GM20000 (cell line): ENCODE measurements around the gene CCDC18.
"Not testable (repeated sequence)": the region's sequence is repeated elsewhere in the genome, so short reads cannot be mapped to it uniquely, and the experiment has no call there.

Experiments used
- DNase-seq: peaks from one replicate; pipeline ENCODE4 v3.0.0; 2012; ENCODE audit warnings: low spot score
- CTCF ChIP-seq: IDR thresholded peaks from 2 replicates; pipeline ENCODE4 v1.5.1; 2012; ENCODE audit warnings: mild to moderate bottlenecking, control low read depth; ENCODE audit errors: extremely low read depth, missing control alignments

The CCDC18 gene

DNA sequence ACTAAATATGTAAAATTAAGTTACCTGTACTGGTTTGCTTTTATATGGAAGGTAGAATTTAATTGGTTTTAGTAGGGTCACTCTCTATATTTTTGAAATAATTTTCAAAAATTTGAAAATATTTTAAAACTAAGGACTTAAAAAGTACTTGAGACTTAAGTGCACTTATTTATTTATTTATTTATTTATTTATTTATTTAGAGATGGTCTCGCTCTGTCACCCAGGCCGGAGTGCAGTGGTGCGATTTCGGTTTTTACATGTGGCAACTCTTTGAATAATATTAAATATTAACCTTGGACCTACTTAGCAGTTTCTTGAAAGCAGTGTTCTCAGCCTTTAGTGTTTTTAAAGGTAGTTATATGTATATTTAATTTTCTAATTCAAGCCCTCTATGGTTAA lies 36.8 kb upstream of the CCDC18 start:
- TF ChIP-seq CTCF: no peak
- DNase-seq: no peak

DNA sequence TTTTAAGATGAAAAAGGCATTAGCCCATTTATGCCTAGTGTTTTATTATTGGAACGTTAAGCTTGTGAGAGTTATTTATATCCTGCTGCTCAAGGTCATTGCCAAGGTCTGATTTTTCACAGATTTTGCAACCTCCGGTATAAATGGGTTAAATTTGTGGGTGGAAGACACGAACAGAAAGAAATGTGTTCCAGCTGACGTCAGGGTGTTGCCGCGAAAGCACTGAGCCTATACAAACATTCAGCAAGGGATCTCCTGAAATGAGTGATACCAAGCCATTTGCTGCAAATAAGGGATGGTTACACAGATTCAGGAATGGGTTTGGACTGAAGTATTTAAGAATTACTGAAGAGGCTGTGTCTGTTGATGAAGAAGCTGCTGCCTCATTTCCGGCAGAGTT lies 32.5 kb upstream of the CCDC18 start:
- DNase-seq: no peak
- no peak for TF ChIP-seq CTCF

DNA sequence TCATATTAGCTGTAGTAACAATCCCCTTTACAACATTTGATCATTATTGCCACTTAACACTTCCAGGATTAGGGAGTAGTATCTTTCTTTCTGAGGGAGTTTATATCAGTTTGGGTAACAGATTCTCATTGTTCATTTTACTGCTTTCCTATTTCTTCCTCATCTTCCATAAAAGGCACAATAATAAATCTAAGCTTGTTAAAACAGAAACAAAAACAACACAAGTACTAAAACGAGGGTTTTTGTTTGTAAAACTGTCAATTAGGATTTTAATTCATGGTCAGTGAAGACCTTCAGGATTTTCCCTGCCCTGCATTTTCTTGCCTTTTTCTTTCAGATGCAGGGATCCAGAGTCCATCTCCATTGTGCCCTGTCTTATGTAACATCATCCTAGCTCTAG lies 29.8 kb upstream of the CCDC18 start:
- no peak for DNase-seq
- no peak for TF ChIP-seq CTCF

DNA sequence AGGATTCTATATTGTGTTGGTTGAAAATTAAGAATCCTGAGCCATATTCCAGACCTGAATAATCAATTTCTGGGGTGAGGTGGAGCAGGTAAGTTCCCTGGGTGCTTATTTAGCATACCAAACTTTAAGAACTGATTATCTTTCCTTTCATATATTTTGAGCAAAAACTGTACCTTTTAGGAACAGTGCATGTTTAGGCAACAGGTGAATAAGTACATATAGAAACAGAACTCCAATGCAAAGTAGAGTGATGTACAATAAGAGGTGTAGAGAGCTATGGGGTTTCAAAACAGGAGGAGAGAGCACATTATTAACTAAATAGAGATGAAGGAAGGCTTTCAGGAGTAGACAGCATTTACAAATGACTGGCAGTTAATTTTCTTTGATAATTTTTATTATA lies 29.1 kb upstream of the CCDC18 start:
- no peak for TF ChIP-seq CTCF

DNA sequence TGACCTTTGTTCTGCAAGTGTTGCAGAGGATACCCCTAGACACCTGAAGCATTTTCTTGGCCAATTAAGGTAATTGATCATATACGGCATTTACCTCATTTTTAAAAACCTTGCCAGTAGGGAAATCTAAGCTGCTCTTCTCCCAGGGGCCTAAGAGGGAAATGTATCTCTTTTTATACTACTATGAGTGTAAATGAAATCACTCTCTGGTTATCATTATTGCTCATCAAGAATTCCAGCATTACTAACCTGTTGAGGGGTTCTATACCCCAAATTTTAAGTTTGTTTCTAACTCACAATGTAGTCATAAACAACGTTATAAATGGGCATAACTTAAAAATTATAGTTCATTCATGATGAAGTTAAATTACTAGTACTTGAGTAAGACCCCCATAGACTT lies 27.7 kb upstream of the CCDC18 start:
- DNase-seq: no peak
- TF ChIP-seq CTCF: no peak

More for the DNA sequence above, 29.1 kb upstream of the CCDC18 start:
- no peak for DNase-seq

GRCh38 chr1:93154898-93155297 lies 25.6 kb upstream of the CCDC18 start:
- DNase-seq: no peak
- no peak for TF ChIP-seq CTCF

- TF ChIP-seq CTCF: no peak
- no peak for DNase-seq
These were observed 25.2 kb upstream of the CCDC18 start for GRCh38 chr1:93155335-93155734.

- DNase-seq: no peak
- TF ChIP-seq CTCF: no peak
These were observed 21.2 kb upstream of the CCDC18 start for GRCh38 chr1:93159337-93159736.

- DNase-seq: not testable (repeated sequence)
These were observed 17.2 kb upstream of the CCDC18 start for GRCh38 chr1:93163314-93163713.
